Hematopoietic multipotent progenitor cell (in vitro differentiated cells): ENCODE results near the gene HABP4. TPM values are rescaled to one million over a fixed set of nuclear protein-coding genes. Genes with fewer than 3 reads are reported as not detected.

ENCODE experiments used
- DNase-seq, 3 donors: peaks; one replicate each; pipeline ENCODE4 v3.0.0-alpha.2; 2011 to 2015; ENCODE audit warnings: low read depth in 2 of 3, low spot score in 2 of 3
- total RNA-seq: library from RNA; depleted of rRNA; stranded (reverse); fragments of >200 nt; gene quantifications from one replicate; pipeline ENCODE4 v1.2.3, GENCODE V29; 2012

HABP4 gene
- total RNA-seq, 1 donor, result 1.3 TPM

DNA sequence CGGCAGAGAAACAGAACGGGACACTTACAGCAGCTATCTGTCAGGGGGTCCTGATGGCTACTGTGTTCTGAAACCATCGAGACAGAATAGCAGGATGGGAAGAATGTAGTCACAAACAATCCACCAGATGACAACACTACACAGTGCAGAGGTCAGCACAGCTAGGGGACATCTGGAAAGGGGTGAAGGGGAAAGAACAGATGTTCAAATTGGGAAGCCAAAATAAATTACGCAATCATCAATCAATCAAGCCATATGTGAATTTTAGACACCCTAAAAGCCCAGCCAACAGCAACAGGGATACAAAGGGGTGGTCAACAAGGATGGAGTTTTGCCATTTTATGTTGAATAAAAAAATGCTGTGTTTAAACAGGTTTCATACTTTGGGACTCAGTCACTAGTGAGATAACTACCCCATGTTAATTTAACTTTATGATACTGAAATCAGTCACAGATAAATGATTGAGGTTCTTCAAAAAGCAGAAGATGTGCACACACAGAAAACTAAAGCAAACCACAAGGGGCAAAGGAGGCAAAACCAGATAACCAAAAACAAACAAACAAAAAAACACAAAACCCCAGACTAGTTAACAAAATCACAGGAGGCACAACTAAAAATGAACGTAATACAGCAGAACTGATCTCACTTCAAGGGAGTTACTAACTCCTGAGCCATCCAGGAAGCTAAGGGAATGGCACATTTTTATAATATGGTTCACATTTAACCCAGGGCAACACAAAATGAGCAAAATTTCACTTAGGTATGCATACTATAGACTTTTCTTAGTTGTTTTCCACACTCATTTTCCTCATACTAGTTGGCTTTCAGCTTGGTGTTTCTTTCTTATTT, 65.9 kb downstream of the HABP4 start:
- no peak for DNase-seq

DNA sequence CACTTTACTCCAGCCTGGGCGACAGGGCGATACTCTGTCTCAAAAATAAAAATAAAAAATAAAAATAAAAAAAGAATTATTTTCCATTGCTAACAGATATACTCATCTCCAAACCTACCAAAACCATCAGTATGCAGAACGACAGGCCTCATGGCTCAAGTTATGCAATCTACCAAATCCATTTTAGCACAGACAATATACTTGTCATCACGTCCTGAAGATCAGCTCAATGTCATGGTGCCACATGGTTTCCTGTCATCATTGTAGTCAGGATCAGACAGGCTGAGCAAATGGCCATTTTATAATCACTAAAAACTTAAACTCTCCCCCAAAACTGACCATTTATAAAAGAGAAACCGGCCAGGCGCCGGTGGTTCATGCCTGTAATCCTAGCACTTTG, 69.1 kb downstream of the HABP4 start:
- no peak for DNase-seq

GRCh38 chr9:96519787-96520186, 69.8 kb downstream of the HABP4 start:
- no peak for DNase-seq

GRCh38 chr9:96522366-96522765, 72.4 kb downstream of the HABP4 start:
- no peak for DNase-seq

GRCh38 chr9:96523374-96523773, 73.4 kb downstream of the HABP4 start:
- DNase-seq, result no peak

DNA sequence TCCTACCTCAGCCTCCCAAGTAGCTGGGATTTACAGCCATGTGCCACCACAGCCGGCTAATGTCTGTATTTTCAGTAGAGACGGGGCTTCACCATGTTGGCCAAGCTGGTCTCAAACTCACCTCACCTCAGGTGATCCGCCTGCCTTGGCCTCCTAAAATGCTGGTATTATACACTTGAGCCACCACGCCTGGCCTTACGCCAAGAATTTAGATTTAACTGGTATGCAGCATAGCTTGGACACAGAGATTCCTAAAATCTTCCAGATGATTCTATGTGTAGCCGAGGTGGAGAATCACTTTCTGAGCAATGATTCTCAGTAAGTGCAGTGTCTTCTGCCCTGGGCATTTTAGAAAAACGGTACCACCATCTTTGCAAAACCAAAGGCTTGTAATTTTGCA, 74.1 kb downstream of the HABP4 start:
- DNase-seq, result no peak

DNA sequence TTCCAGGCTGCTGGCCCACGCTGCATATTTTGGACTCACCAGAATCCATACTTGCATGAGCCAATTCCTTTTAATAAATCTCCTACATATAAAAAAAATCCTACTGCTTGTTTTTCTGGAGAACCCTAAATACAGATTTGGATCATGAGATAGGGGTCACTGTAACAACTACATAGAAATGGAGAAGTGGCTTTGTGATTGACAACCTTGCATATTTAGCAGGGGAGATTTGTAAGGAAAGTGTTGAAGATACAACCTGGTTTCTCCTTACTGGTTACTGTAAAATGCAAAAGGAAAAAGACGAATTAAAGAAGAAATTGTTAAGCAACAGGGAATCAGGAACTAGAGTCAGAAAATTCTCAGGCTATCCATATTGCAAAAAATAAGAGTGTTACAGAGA, 74.8 kb downstream of the HABP4 start:
- no peak for DNase-seq

DNA sequence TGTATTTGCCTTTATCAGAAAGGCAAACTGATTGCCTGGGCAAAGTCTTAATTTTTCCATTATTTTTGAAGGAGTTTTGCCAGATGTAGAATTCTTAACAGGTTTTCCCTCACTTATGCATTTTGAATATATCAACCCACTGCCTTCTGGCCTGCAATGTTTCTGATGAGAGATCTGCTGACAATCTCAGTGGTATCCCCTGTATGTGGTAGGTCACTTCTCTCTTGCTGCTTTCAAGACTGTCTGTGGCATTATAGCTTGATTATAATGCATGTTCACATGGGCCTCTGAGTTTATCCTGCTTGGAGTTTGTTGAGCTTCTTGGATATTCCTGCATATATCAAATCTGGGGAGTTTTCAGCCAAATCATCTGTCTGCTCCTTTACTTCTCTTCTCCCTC, 82.2 kb downstream of the HABP4 start:
- no peak for DNase-seq

- DNase-seq, result no peak
Measured at GRCh38 chr9:96540106-96540505, 90.1 kb downstream of the HABP4 start.

Other genes starting within 250 kb of the HABP4 start
- not detected for gene HSD17B3, start 148.0 kb upstream of the HABP4 start, total RNA-seq
- gene SLC35D2, start 66.5 kb upstream of the HABP4 start, total RNA-seq, result 19.9 TPM
- 3.8 TPM for gene ZNF367, start 31.8 kb upstream of the HABP4 start, total RNA-seq
- gene CDC14B, start 169.7 kb downstream of the HABP4 start, total RNA-seq, result 7.5 TPM
- 17.8 TPM for gene PRXL2C, start 205.1 kb downstream of the HABP4 start, total RNA-seq